NCI-H128 (cell line): Measurements from ENCODE around the gene KRTAP19-1.

ENCODE experiments used
- DNase-seq: peaks from one replicate; lab custom pipeline; 2025; ENCODE audit not compliant: unreplicated experiment; lab: John Stamatoyannopoulos, UW

The KRTAP19-1 gene

DNA sequence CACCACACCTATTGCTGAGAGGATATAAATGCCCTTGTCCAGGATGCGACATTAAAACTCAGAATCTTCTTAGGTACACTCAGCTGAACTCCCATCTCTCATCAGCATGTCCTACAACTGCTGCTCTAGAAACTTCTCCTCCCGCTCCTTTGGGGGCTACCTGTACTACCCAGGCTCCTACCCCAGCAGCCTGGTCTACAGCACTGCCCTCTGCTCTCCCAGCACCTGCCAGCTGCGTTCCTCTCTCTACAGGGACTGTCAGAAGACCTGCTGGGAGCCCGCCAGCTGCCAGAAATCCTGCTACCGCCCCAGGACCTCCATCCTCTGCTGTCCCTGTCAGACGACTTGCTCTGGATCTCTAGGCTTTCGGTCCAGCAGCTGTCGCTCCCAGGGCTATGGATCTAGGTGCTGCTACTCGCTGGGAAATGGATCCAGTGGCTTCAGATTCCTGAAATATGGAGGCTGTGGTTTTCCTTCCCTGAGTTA, 50.0 kb downstream of the KRTAP19-1 start, which contains the start of gene KRTAP13-4:
Gene KRTAP13-4 (plus strand): TSS at position 51 of the 486 bp plus-strand sequence. CDS start 56 bp downstream, at position 107.
- DNase-seq, result no peak
